Ascending aorta (tissue), 2 donors: ENCODE data around the gene PKP2. TPM values are rescaled to one million over a fixed set of nuclear protein-coding genes. Genes with fewer than 3 reads are reported as not detected.

ENCODE experiments used
- DNase-seq, 2 donors: peaks; one replicate each; pipeline ENCODE4 v3.0.0-alpha.2; 2019; ENCODE audit warnings: low spot score in 2 of 2
- H3K27ac ChIP-seq, 2 donors: fragments of 200-600 bp; sonication (generic); one replicate each; pipeline ENCODE4 v1.5.1; 2016 to 2017; ENCODE audit warnings: mild to moderate bottlenecking in 1 of 2
- H3K27me3 ChIP-seq: fragments of 200-600 bp; sonication (generic); one replicate; pipeline ENCODE4 v1.5.1; 2017
- H3K36me3 ChIP-seq, 2 donors: fragments of 200-600 bp; sonication (generic); one replicate each; pipeline ENCODE4 v1.5.1; 2016
- H3K4me1 ChIP-seq, 2 donors: fragments of 200-600 bp; sonication (generic); one replicate each; pipeline ENCODE4 v1.5.1; 2016 to 2017; ENCODE audit warnings: mild to moderate bottlenecking in 1 of 2
- H3K4me3 ChIP-seq, 2 donors: fragments of 200-600 bp; sonication (generic); one replicate each; pipeline ENCODE4 v1.5.1; 2016 to 2017; ENCODE audit warnings: mild to moderate bottlenecking in 1 of 2
- H3K9me3 ChIP-seq, 2 donors: fragments of 200-600 bp; sonication (generic); one replicate each; pipeline ENCODE4 v1.5.1; 2016
- CTCF ChIP-seq, 3 experiments: fragments of 200-600 bp in 2 of 3; fragments of 450-650 bp in 1 of 3; sonication (generic) in 2 of 3; IDR thresholded peaks; one replicate each; pipeline ENCODE4 v1.5.1; 2016 to 2019; ENCODE audit warnings: antibody characterized with exemption in 3 of 3, mild to moderate bottlenecking in 1 of 3, moderate library complexity in 1 of 3
- intact Hi-C: fragments of 100-400 bp; cut with DNase I; formaldehyde crosslinking; loops from one replicate; pipeline ENCODE4 v1.15.1; 2023
- total RNA-seq: library from RNA; depleted of rRNA; stranded (reverse); fragments of >200 nt; gene quantifications from one replicate; pipeline ENCODE4 v1.1.0, GENCODE V29; 2016

The PKP2 gene
- total RNA-seq, 1 donor from 2014 or later, result not detected

DNA sequence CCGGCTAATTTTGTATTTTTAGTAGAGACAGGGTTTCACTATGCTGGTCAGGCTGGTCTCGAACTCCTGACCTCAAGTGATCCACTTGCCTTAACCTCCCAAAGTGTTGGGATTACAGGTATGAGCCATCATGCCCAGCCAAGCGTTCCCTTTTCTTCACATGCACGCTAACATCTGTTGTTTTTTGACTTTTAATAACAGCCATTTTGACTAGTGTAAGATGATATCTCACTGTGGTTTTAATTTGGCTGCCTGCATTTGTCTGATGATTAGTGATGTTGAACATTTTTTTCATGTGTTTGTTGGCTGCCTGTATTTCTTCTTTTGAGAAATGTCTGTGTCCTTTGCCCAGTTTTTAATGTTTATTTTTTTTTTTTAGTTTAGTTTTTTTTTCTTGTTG lies 130.7 kb downstream of the PKP2 start:
- Histone ChIP-seq H3K4me1 (no peaks in the 10 kb centered on the region), H3K36me3 (no peaks in the 10 kb centered on the region), H3K4me3 (no peak overlapping the region), H3K27me3 (no peaks in the 10 kb centered on the region), H3K9me3 (no peaks in the 10 kb centered on the region), H3K27ac (no peak overlapping the region)
- intact Hi-C loops, result no loop called here
- no peak for TF ChIP-seq CTCF (IDR thresholded peaks at IDR 0.05)
- DNase-seq, result no peak

DNA sequence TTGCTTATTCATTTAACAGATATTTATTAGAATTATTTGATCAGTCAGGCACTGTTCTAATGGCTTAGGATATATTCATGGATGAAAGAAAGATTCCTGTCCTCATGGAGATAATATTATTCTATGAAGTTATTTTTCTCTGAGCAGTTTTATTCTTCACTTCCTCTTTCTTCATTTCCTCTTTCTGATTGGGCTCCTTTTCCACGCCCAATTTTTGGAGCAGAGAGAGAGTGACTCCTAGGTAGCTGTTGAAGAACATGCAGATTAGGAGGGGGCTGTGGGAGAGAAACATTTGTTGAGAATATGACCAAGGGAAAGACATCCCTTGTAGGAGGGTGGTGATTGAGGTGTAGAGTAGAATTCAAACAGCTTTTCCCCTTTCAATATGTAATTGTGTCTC lies 134.9 kb downstream of the PKP2 start:
- no peak for DNase-seq
- Histone ChIP-seq H3K4me3 (no peak overlapping the region), H3K27me3 (no peaks in the 10 kb centered on the region), H3K27ac (no peak overlapping the region), H3K9me3 (no peaks in the 10 kb centered on the region), H3K36me3 (no peaks in the 10 kb centered on the region), H3K4me1 (no peaks in the 10 kb centered on the region)
- intact Hi-C loops, result no loop called here
- TF ChIP-seq CTCF (IDR thresholded peaks at IDR 0.05), result no peak

DNA sequence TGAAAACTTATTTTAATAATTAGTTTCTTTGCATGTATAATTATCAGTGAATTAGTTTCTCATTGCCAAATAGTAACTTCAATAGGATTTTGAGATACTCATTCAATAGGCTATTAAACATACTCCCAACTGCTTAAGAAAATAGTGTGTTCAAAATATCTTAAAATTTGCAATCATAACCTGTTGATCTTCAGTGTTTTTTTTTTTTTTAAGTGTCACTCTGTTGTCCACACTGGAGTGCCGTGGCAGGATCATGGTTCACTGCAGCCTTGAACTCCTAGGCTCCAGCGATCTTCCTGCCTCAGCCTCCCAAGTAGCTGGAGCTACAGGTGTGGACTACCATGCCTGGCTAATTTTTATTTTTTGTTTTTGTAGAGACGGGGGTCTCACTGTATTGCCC lies 139.4 kb downstream of the PKP2 start:
- Histone ChIP-seq H3K36me3 (peaks cover 0 to 12% of the 10 kb centered on the region in 2 donors), H3K9me3 (no peaks in the 10 kb centered on the region), H3K27me3 (no peaks in the 10 kb centered on the region), H3K27ac (no peak overlapping the region), H3K4me3 (no peak overlapping the region), H3K4me1 (peaks cover 0 to 11% of the 10 kb centered on the region in 2 donors)
- intact Hi-C loops, result loop anchor here (5.0 to 10.0 kb wide), 2 partner anchors 158 to 650 kb away; partner anchors contain the start of gene BICD1
- no peak for TF ChIP-seq CTCF (IDR thresholded peaks at IDR 0.05)
- no peak for DNase-seq

GRCh38 chr12:32756476-32757066 lies 140.0 kb downstream of the PKP2 start:
- Histone ChIP-seq H3K27ac (peak overlapping the region in 1 of 2 donors; percentile 93), H3K4me3 (peak overlapping the region; percentile 95 to 99)
- intact Hi-C loops, result loop anchor here (1.0 to 10.0 kb wide), 3 partner anchors 158 to 1266 kb away; partner anchors contain the start of genes ALG10 and BICD1

GRCh38 chr12:32755654-32756475 lies 140.7 kb downstream of the PKP2 start, which contains the start of gene YARS2:
YARS2 (minus strand) TSS chr12:32755897; CDS start chr12:32755874, 23 bp downstream.
- Histone ChIP-seq H3K4me1 (peaks cover 0 to 11% of the 10 kb centered on the region in 2 donors), H3K27me3 (no peaks in the 10 kb centered on the region), H3K36me3 (peaks cover 10 to 25% of the 10 kb centered on the region in 2 donors), H3K27ac (peak within 1 kb of the TSS; percentile 91 to 93), H3K9me3 (no peaks in the 10 kb centered on the region), H3K4me3 (peak within 1 kb of the TSS; percentile 95 to 99)
- intact Hi-C loops, result loop anchor here (1.0 to 10.0 kb wide), 3 partner anchors 159 to 1266 kb away; partner anchors contain the start of genes ALG10 and BICD1
- DNase-seq, result peak; percentile 75 to 97
- TF ChIP-seq CTCF (IDR thresholded peaks at IDR 0.05), result peak; percentile 78 to 82 (median 80)

More at GRCh38 chr12:32756476-32757066, 140.0 kb downstream of the PKP2 start:
- DNase-seq, result no peak
- Histone ChIP-seq H3K4me1 (peaks cover 0 to 11% of the 10 kb centered on the region in 2 donors), H3K36me3 (peaks cover 3 to 18% of the 10 kb centered on the region in 2 donors), H3K27me3 (no peaks in the 10 kb centered on the region), H3K9me3 (no peaks in the 10 kb centered on the region)
- TF ChIP-seq CTCF (IDR thresholded peaks at IDR 0.05), result no peak
